Forelimb muscle (tissue), 1 donor: ENCODE measurements around the gene IL21R. TPM values are rescaled to one million over a fixed set of nuclear protein-coding genes. Genes with fewer than 3 reads are reported as not detected.
"Not testable (repeated sequence)": the region's sequence is repeated elsewhere in the genome, so short reads cannot be mapped to it uniquely, and the experiment has no call there.

ENCODE experiments used
- DNase-seq: peaks from one replicate; pipeline ENCODE4 v3.0.0-alpha.2; 2013; ENCODE audit warnings: low read depth
- polyA plus RNA-seq: library from polyadenylated mRNA; unstranded; fragments of 120-200 nt; gene quantifications from one replicate; pipeline ENCODE4 v1.2.1, GENCODE V29; 2013; ENCODE audit not compliant: insufficient read length

The IL21R gene
- polyA plus RNA-seq, 1 donor: 0.20 TPM

DNA sequence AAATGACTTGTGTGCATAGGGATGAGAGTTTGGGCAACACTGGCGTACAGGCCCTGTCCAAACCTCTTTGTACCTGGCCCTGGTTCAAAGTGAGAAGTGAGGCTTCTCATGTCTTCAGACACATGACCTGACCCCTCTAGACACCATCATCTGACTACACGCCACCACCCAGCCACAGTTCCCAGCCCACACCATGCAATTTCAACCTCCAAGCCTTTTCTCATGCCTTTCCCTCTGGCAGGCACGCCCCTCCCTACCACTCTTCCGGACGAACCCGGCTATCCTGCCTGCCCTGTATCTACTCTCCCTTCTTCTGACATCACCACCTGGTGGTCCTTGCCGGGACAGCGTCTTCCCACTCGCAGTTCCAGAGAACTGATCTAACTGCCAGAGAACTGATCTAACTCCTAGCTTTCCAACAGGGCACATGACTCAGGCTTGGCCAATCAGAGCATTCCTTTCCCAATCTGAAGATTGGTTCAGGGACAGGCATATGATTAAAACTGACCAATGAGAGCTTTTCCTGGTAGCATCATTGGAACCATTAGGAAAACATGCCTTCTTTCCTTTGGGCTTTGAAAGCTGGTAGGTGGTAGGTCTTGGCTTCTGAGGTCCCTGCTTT lies 27.1 kb upstream of the IL21R start:
- no peak for DNase-seq

DNA sequence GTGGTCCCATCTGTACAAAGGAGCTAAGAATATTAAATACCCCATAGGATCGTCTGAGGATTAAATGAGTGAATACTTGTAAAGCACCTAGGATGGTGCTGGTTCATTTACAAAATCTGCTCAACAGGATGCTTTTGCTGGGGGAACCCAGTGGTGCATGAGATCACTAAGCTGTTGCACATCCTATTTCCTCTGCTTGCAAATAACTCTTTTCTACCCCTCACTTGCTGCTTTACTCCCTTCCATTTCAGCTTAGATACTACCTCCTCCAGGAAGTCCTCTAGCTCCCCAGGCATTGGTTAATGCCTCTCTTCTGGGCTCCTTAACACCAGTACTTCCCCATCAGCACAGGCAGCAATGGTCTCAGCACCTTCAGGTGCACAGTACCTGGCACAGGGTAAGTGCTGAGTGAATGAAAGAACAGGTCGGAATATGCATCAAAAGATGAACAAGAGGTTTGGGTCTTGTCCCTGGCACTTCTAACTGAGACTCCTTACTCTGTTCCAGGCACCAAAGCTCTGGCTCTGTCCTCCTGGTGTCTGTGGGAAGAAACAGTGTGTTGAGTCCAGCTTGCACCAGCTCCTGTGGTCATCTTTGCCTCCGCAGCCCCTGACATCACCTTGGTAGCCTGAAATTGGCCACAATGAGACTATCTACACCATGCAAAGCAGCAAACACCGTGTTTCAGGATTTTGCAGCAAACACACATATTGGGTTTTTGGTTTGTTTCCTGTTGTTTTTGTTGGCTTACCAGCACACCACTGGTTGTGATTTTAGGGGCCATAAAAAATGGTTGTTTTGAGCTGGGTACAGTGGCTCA lies 24.1 kb upstream of the IL21R start:
- no peak for DNase-seq

DNA sequence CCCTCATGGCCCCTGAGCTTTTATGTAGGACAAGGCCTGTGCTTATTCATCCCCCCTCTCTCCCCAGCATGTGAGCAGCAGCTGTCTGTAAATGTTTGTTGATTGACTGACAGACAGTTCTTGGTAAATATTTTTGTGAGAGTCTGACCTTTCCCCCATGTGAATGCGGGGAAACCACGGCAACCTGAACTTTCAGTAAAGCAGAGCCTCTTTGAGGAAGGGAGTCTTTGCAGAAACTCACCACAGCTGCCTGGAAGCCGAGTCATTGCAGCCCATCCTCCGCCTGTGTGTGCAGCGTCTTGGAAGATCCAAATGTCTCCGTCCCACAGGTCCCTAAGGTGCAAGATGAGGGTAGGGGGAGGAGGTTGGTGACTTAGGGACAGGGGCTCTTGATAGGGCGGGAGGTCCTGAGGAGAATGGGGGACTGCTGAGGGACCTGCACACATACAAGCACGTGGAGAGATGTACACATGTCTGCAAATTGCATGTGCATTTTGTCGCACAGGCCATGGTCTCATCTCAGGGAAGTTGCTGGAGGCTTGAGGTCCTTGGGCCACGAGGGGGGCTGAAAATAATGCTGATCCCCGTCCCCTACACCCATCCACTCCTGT lies 23.0 kb upstream of the IL21R start:
- DNase-seq: no peak

DNA sequence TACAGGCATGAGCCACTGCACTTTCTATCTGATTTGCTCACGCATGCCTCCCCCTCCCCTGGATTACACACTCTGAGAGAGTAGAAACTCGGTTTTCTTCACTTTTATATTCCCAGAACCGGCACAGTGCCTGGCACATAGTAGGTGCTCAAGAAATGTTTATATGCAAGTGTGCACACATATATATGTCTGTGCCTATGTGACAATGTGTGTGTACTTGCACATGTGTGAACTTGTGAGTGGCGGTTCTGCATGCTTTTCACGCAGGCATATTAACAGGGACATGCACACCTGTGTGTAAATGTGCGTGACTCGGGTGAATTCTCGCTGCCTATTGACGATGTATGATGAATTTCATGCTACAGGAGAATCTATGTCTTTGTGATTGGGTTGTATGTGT lies 22.1 kb upstream of the IL21R start:
- no peak for DNase-seq

DNA sequence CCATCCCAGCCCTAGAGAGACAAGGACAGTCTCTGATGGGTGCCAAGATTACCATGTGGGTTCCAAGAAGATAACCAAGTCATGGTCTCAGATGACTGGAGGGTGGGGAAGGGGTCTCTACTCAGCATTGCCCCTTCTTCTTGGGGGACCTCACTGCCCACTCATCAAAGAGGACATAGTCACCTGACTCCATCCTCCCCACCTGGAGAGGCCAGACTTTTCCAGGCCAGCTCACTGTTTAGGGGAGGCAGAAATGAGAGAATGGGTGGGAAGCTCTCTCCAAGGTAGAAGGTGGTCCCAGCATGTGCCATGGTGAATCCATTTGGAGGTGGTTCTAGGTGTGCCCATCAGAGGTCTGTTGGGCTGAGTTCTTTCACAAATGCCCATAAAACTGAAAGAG lies 20.7 kb upstream of the IL21R start:
- no peak for DNase-seq

DNA sequence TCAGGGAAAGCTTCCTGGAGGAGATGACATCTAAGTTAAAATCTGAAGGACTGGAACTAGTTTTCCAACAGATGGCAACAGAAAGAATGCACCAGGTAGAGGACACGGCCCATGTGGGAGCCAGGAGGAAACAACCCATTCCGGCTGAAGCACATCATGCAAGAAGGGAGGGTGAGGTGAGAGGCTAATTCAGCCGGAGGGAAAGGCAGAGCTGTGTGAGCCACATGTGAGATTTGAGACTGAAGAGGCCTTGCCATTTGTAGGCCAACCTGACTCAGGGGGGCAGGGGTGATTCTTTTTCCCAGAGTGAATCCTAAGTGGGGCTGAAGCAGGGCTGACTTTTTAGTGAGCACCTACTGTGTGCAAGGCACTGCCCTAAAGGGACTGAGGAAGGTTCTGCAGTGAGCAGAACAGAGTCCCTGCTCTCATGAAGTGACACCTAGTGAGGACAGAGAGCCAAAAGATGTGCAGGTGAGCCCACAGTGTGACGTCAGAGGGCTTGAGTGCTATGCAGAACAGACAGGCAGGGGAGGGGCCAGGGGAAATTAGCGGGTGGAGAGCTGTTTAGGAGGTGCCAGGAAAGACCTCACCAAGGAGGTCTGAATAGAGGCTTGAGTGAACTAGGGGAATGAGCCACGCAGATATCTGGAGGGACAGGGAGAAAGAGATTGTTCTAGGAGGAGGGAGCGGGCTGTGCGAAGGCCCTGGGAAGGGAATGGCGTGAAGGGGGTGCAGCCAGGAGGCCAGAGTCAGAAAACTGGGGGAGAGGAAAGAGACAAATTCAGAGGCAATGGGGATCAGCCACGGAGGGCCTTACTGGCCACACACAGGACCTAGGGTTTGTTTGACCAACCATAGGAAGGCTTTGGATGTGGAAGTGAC lies 19.8 kb upstream of the IL21R start:
- no peak for DNase-seq

DNA sequence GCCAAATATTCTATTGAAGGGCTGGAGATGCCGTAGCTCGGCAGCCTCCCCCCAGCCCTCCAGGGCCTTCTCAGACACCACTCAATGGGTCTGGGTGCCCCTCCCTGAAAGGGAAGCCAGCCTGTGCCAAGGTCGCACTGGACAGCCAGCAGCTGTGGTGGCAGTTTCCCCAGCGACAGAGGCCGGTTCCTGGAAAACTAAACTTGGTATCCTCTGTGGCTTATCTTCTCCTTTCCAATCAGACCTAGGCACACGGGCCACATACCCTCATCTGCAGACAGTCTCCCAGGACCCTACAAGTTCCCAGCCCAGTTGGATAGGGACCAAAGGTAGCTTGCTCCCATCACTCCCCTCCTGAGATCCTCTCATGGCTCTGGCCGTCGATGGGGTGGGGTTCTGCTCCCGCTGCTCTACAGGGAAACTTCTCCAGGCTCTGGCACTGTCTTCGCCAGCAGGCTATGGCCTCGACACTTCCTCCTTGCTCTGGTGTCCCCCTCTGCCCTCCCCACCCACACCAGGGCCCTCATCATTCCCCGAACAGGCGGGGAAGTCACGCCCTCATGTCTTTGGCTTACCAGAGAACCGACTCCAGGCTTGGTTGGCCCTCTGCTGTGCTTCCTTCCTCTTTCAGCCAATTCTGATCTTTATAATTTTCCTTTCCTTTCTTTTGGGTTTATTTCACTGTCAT lies 18.3 kb upstream of the IL21R start:
- DNase-seq: no peak

DNA sequence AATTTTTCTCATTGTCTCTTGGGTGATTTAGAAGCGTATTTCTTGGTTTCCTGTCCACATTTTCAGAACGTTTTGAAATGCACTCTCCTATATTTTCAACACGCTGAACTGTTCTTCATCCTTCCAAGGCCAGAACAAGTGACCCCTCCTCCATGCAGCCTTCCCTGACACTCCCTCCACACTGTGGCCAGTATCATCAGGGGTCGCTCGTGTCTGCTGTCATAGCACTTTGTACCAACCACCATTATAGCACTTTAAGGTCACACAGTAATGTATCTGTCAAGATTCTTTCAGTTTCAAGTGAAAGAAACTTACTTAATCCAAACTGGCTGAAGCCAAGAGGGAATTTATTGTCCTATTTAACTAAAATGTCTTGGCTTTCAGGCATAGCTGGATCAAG lies 17.5 kb upstream of the IL21R start:
- no peak for DNase-seq

DNA sequence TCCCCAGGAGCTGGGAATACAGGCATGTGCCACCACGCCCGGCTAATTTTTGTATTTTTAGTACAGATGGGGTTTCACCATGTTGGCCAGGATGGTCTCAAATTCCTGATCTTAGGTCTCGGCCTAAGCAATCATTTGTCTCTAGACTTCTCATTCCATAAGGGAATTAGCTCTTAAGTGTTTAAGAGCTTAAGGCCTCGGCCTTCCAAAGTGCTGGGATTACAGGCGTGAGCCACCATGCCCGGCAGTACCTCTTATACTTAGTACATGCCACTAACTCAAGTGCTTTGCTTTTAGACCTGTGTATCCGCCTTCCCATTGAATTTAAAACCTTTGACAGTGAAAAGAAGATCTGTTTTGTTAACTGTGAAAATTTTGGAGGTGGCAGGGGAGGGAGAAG lies 16.6 kb upstream of the IL21R start:
- no peak for DNase-seq

DNA sequence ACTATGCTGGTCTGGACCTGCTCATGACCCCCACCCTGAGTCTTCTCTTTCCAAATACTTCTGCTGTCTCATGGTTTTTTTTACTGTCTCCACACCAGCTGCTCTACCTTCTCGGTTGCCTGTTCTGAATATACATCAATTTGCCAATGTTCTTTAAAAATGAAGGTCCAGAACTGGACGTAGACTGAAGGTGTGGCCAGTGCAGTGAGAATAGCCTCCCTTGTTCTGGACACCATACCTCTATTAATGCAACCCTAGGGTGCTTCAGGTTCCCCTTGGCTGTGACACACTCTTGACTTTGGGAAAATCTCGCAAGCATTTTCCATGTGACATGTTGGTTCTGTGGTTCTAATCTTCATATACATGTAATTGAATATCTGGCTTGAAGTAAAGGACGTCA lies 15.3 kb upstream of the IL21R start:
- DNase-seq: no peak

DNA sequence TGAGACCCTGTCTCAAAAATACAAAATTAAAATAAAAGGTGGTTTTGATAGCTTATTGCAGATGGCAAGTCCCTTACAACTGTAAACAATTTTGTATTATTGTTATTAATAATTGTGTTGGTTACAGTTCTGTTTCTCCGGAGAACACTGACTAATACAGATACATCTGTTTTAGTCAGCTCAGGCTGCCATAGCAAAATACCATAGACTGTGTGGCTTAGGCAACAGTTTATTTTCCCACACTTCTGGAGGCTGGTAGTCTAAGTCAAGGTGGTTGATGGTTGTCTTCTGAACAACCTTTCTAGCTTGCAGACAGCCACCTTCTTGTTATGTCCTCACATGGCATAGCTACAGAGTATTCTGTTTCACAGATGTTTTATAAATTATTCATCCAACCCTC lies 14.2 kb upstream of the IL21R start:
- no peak for DNase-seq

DNA sequence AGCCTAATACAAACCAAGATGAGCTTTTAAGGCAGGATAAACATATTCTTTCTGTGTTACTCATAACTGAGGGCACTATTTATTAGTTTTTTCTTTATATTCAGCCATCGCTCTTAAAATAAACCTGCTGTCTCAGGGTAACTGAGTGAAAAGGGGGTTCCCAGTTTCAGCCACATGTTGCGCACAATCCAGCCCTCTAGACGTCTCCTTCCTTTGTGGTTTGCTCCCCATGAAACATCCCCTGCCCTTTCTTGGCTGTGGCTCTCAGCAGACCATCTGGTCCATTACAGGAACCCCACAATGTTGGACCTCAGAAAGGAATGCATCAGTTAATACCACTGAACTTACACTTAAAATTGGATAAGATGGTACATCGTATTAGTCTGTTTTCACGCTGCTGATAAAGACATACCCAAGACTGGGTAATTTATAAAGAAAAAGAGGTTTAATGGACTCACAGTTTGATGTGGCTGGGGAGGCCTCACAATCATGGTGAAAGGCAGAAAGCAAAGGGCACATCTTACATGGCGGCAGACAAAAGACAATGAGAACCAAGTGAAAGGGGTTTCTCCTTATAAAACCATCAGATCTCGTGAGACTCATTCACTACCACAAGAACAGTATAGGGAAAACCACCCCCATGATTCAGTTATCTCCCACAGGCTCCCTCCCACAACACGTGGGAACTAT lies 12.6 kb upstream of the IL21R start:
- DNase-seq: no peak

DNA sequence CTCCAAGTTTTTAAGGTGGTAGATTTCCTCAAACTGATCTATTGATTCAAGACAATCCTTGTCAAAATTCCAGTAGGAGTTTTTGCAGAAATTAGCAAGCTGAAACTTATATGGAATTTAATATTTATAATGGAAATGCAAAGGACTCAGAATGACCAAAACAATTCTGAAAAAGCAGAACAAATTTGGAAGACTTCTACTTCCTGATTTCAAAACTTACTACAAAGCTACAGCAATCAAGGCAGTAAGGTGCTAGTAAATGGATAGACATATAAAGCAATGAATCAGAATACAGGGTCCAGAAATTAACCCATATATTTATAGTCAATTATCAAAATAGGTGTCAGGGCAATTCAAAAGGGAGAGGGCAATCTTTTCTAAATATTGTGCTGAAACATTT lies 11.8 kb upstream of the IL21R start:
- DNase-seq: no peak

DNA sequence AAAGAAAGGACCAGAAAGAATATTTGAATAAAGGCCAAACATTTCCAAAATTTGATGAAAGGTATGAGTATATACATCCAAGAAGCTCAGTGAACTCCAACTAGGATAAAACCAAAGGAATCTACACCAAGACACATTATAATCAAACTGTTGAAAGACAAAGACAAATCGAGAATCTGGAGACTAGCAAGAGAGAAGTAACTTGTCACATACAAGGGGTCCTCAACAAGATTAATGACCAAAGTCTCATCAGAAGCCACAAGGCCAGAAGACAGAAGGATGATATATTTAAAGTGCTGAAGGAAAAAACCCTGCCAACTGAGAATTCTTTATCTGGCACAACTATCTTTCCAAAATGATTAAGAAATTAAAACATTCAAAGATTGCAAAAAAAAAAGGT lies 9.3 kb upstream of the IL21R start:
- no peak for DNase-seq

DNA sequence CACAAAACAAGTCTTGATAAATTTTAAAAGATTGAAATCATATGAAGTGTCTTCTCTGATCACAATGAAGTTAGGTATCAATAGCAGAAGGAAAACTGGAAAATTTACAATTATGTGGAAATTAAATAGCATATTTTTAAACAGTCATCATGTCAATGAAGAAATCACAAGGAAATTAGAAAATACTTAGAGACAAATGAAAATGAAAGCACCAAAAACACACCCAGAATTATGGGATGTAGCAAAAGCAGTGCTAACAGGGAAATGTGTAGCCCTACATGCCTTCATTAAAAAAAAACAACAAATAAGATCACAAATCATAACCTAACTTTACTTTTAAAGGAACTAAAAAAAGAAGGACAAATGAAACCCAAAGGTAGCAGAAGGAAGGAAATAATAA lies 7.5 kb upstream of the IL21R start:
- DNase-seq: no peak

DNA sequence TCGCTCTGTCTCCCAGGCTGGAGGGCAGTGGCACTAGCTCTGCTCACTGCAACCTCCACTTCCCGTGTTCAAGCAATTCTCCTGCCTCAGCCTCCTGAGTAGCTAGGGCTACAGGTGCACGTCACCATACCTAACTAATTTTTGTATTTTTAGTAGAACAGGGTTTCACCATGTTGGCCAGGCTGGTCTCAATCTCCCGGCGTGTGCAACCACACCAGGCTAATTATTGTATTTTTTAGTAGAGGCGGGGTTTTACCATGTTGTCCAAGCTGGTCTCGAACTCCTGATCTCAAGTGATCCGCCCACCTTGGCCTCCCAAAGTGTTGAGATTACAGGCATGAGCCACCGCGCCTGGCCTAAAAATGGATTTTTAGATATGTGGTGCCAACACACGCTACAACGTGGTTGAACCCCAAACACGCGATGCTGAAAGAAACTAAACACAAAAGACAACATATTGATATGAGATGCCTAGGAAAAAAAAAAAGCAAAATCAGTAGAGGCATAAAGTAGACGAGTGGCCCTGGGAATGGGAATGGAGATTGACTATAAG lies 3.6 kb upstream of the IL21R start:
- not testable (repeated sequence) for DNase-seq

DNA sequence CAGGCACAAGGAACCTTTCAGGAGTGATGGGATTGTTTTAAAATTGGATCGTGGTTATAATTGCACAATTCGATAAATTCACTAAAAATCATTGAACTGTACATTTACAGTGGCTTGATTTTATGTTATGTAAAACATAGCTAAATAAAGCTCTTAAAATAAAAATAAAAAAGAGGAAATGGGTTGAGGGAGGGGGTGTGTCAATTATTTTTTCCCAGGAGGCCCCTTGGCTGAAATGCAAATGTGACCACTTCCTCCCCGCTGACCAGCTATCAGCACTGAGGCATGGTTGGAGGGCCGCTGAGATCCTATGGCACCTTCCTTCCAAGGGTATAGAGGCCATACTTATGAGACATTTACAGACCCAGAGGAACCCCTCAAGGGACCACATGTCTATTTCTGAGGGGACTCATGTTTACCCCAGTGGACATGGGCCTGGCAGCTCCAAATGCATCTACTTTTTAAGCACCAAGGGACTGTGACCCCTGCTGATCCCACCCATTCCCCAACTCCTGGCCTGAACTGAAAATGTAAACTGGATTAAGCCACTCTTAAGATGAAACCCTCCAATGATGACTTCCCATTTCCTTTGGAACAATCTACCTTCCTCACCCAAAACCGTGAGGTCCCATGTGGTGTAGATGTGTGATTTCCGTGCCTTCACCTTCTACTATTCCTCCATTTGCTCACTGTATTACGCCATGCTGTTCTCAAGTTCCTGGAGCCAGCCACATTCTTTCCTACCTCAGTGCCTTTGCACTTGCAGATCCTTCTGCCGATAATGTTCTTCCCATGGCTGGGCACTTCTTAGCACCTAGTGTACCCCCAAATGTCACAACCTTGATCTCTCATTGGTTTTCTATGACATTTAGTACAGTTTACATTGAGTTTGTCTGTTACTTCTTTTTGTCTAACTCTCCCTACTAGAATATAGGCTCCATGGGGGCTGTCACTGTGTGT lies 2.8 kb upstream of the IL21R start:
- no peak for DNase-seq

DNA sequence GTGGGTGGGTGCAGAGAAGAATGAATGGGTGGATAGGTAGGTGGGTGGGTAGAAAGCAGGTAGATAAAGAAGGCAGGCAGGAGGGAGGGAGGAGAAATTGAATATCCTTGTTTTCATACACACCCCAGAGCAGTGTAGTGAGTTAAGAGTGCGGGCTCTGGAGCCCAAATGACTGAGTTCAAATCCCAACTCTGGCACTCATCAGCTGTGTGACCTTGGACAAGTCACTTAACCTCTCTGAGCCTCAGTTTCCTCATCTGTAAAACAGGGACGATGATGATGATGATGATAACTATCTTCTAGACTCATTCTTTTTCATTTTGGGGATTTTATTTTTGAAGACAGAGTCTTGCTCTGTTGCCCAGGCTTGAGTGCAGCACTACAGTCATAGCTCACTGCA lies 2.0 kb upstream of the IL21R start:
- DNase-seq: no peak
